ENCODE data around the gene WWOX. TPM values are rescaled to one million over a fixed set of nuclear protein-coding genes. Genes with fewer than 3 reads are reported as not detected.

The WWOX gene
- total and polyA plus RNA-seq, 2 donors (not counting 1 experiment from before 2014, with no cell fraction given): 10.5 to 42.3 TPM

DNA sequence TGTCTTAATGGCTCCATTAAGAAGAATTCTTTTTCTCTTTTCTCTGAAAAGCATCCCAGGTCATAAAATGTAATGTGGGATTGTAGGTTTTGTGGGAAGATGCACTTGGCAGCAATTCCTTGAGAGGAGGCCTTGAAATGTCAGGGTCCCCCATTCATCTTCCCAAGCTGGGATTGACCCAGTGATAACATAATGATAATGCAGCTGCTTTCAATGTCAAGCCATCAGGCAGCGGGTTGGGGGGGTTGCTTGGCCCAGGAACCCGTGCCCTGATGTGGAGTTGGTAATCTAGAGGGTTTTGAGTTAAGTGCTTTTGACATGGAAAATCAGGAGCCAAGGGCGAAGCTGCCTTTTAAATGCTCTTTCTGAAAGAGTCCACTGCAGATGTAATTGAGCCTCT is 484.0 kb downstream of the WWOX start:
- no peak for ATAC-seq (ENCODE audit: low read depth)
- Histone ChIP-seq H3K9ac (ENCODE audit: low read length) (no peak overlapping the region), H3K36me3 (replicated peaks in 1 of 2; ENCODE audit: control extremely low read depth in 1 of 2, control insufficient read depth in 1 of 2, extremely low read depth in 1 of 2, insufficient read depth in 2 of 2, low read length in 1 of 2) (no peaks in the 10 kb centered on the region), H3K4me3 (ENCODE audit: control extremely low read depth in 1 of 5, extremely low read depth in 1 of 5, insufficient read depth in 1 of 5, low read depth in 2 of 5, low read length in 4 of 5) (no peak overlapping the region), H3K27ac (ENCODE audit: low read length in 2 of 2) (no peak overlapping the region), H3K9me3 (ENCODE audit: control extremely low read depth in 1 of 3, control insufficient read depth in 2 of 3, insufficient read depth in 1 of 3, low read length in 2 of 3) (no peaks in the 10 kb centered on the region), H3K4me2 (replicated peaks; ENCODE audit: low read depth, low read length, poor library complexity, severe bottlenecking) (no peak overlapping the region), H3K4me1 (ENCODE audit: control insufficient read depth in 2 of 2, insufficient read depth in 2 of 2, low read length in 2 of 2) (no peaks in the 10 kb centered on the region), H3K27me3 (replicated peaks in 1 of 4; ENCODE audit: control extremely low read depth in 1 of 4, control insufficient read depth in 3 of 4, insufficient read depth in 4 of 4, low read length in 3 of 4) (no peaks in the 10 kb centered on the region), H3K79me2 (ENCODE audit: control insufficient read depth, insufficient read depth, low read length) (no peaks in the 10 kb centered on the region), H4K20me1 (ENCODE audit: control insufficient read depth, insufficient read depth, low read length, poor library complexity, severe bottlenecking) (no peaks in the 10 kb centered on the region), H2AFZ (ENCODE audit: insufficient read depth, low read depth, low read length, poor library complexity, severe bottlenecking) (no peak overlapping the region)
- DNase-seq: no peak
- WGBS (ENCODE audit: insufficient coverage): 83% methylated on average over 3 of the region's 3 CpGs
- no peak overlapping the region for H3K27ac Mint-ChIP-seq
- POLR2A ChIA-PET: no interaction called here
- H3K27me3 Mint-ChIP-seq: no peaks in the 10 kb centered on the region
- no peaks in the 10 kb centered on the region for H3K9me3 Mint-ChIP-seq (ENCODE audit: insufficient read depth)
- CTCF ChIA-PET: no interaction called here
- intact Hi-C loops (cut with micrococcal nuclease): no loop called here
- TF ChIP-seq CTCF (IDR thresholded peaks at IDR 0.05) (no peak), EZH2 (IDR thresholded peaks at IDR 0.05; ENCODE audit: borderline replicate concordance, insufficient read depth, low read depth, low read length, poor library complexity, severe bottlenecking) (no peak)
- no peaks in the 10 kb centered on the region for H3K4me1 Mint-ChIP-seq
- H3K4me3 Mint-ChIP-seq: no peak overlapping the region

- no peaks in the 10 kb centered on the region for H3K9me3 Mint-ChIP-seq (ENCODE audit: insufficient read depth)
- H3K4me2 ChIP-seq (replicated peaks; ENCODE audit: low read depth, low read length, poor library complexity, severe bottlenecking): no peak overlapping the region
- H3K4me1 ChIP-seq (ENCODE audit: control insufficient read depth in 2 of 2, insufficient read depth in 2 of 2, low read length in 2 of 2): no peaks in the 10 kb centered on the region
- no peak overlapping the region for H3K9ac ChIP-seq (ENCODE audit: low read length)
- no peak for DNase-seq
- H3K27ac Mint-ChIP-seq: no peak overlapping the region
- H3K27ac ChIP-seq (ENCODE audit: low read length in 2 of 2): no peak overlapping the region
- POLR2A ChIA-PET: no interaction called here
- WGBS (ENCODE audit: insufficient coverage): 93% methylated on average over 5 of the region's 10 CpGs
- no peaks in the 10 kb centered on the region for H4K20me1 ChIP-seq (ENCODE audit: control insufficient read depth, insufficient read depth, low read length, poor library complexity, severe bottlenecking)
- H3K4me3 Mint-ChIP-seq: no peak overlapping the region
- H3K36me3 ChIP-seq (replicated peaks in 1 of 2; ENCODE audit: control extremely low read depth in 1 of 2, control insufficient read depth in 1 of 2, extremely low read depth in 1 of 2, insufficient read depth in 2 of 2, low read length in 1 of 2): no peaks in the 10 kb centered on the region
- H2AFZ ChIP-seq (ENCODE audit: insufficient read depth, low read depth, low read length, poor library complexity, severe bottlenecking): no peak overlapping the region
- no peaks in the 10 kb centered on the region for H3K9me3 ChIP-seq (ENCODE audit: control extremely low read depth in 1 of 3, control insufficient read depth in 2 of 3, insufficient read depth in 1 of 3, low read length in 2 of 3)
- no peaks in the 10 kb centered on the region for H3K4me1 Mint-ChIP-seq
- no peaks in the 10 kb centered on the region for H3K27me3 Mint-ChIP-seq
- TF ChIP-seq EZH2 (IDR thresholded peaks at IDR 0.05; ENCODE audit: borderline replicate concordance, insufficient read depth, low read depth, low read length, poor library complexity, severe bottlenecking) (no peak), CTCF (IDR thresholded peaks at IDR 0.05) (no peak)
- intact Hi-C loops (cut with micrococcal nuclease): no loop called here
- no peaks in the 10 kb centered on the region for H3K79me2 ChIP-seq (ENCODE audit: control insufficient read depth, insufficient read depth, low read length)
- no peak for ATAC-seq (ENCODE audit: low read depth)
- H3K4me3 ChIP-seq (ENCODE audit: control extremely low read depth in 1 of 5, extremely low read depth in 1 of 5, insufficient read depth in 1 of 5, low read depth in 2 of 5, low read length in 4 of 5): no peak overlapping the region
- CTCF ChIA-PET: no interaction called here
- no peaks in the 10 kb centered on the region for H3K27me3 ChIP-seq (replicated peaks in 1 of 4; ENCODE audit: control extremely low read depth in 1 of 4, control insufficient read depth in 3 of 4, insufficient read depth in 4 of 4, low read length in 3 of 4)
These were observed 484.9 kb downstream of the WWOX start for GRCh38 chr16:78584213-78584860.
